H1 (cell line): Measurements from ENCODE around the gene ARL5C. TPM values are rescaled to one million over a fixed set of nuclear protein-coding genes. Genes with fewer than 3 reads are reported as not detected.

Experiments used
- CTCF ChIA-PET: fragments of 300-600 bp; sonication (Branson Sonifier 250); formaldehyde crosslinking; loops from one replicate; lab custom pipeline; 2021; ENCODE audit not compliant: partially characterized antibody; lab: Charles Lee
- POLR2A ChIA-PET: fragments of 300-600 bp; sonication (Branson Sonifier 250); formaldehyde crosslinking; loops from one replicate; lab custom pipeline; 2021; ENCODE audit warnings: inconsistent platforms; ENCODE audit not compliant: partially characterized antibody; lab: Charles Lee
- DNase-seq, 2 experiments: peaks; one replicate each; pipeline versions ENCODE4 v3.0.0 to v3.0.0-alpha.2; 2010 to 2022; ENCODE audit warnings: low spot score in 2 of 2, low read depth in 1 of 2, mixed read lengths in 1 of 2
- FAIRE-seq: peaks from 2 replicates; lab custom pipeline; 2011; peaks lifted over from hg19 to GRCh38; lab: Jason Lieb, UNC
- H2AFZ ChIP-seq: 2 replicates; pipeline ENCODE4 v1.8.1; 2012; ENCODE audit warnings: low read length, inconsistent platforms
- H2AK5ac ChIP-seq: 2 replicates; pipeline ENCODE4 v1.6.1; 2013; ENCODE audit warnings: low read depth, low read length
- H2BK120ac ChIP-seq: replicated peaks from 2 replicates; pipeline ENCODE3; 2013; ENCODE audit warnings: low read depth, low read length, inconsistent platforms
- H2BK12ac ChIP-seq: 2 replicates; pipeline ENCODE4 v1.6.1; 2013; ENCODE audit warnings: low read depth, low read length
- H2BK15ac ChIP-seq: 2 replicates; pipeline ENCODE4 v1.6.1; 2013; ENCODE audit warnings: low read length
- H2BK20ac ChIP-seq: 2 replicates; pipeline ENCODE4 v1.6.1; 2013; ENCODE audit warnings: low read length
- H2BK5ac ChIP-seq: 2 replicates; pipeline ENCODE4 v1.6.1; 2013; ENCODE audit warnings: low read depth, low read length
- H3K14ac ChIP-seq: 2 replicates; pipeline ENCODE4 v1.6.1; 2013; ENCODE audit warnings: inconsistent platforms; ENCODE audit not compliant: insufficient read length
- H3K18ac ChIP-seq: 2 replicates; pipeline ENCODE4 v1.6.1; 2013; ENCODE audit warnings: low read length; ENCODE audit errors: extremely low read depth
- H3K23ac ChIP-seq: 2 replicates; pipeline ENCODE4 v1.6.1; 2013; ENCODE audit warnings: inconsistent platforms; ENCODE audit not compliant: insufficient read length
- H3K23me2 ChIP-seq: 2 replicates; pipeline ENCODE4 v1.6.1; 2013; ENCODE audit warnings: low read depth, low read length
- H3K27ac ChIP-seq: 2 replicates; pipeline ENCODE4 v1.6.1; 2011; ENCODE audit warnings: low read depth, low read length, inconsistent platforms
- H3K27me3 ChIP-seq, 4 experiments: replicated peaks in 1 of 4; 1 replicate in 1 of 4; 2 replicates in 3 of 4; pipeline versions ENCODE4 v1.6.1 to v1.8.1; 2011 to 2013; ENCODE audit warnings: low read length in 3 of 4, mild to moderate bottlenecking in 3 of 4, inconsistent platforms in 2 of 4, mixed read lengths in 2 of 4, moderate library complexity in 1 of 4; ENCODE audit not compliant: control insufficient read depth in 3 of 4, insufficient read depth in 3 of 4; ENCODE audit errors: extremely low read depth in 1 of 4
- H3K36me3 ChIP-seq, 4 experiments: 2 replicates each; pipeline versions ENCODE4 v1.6.1 to v1.8.1; 2011 to 2013; ENCODE audit warnings: mild to moderate bottlenecking in 4 of 4, low read length in 3 of 4, moderate library complexity in 2 of 4, control low read depth in 1 of 4, inconsistent platforms in 1 of 4; ENCODE audit not compliant: insufficient read depth in 4 of 4, control insufficient read depth in 2 of 4
- H3K4ac ChIP-seq: replicated peaks from 2 replicates; pipeline ENCODE3; 2013; ENCODE audit warnings: low read length, low read depth, mixed read lengths, inconsistent platforms; ENCODE audit not compliant: insufficient read length
- H3K4me1 ChIP-seq, 4 experiments: replicated peaks in 1 of 4; 1 replicate in 1 of 4; 2 replicates in 3 of 4; pipeline versions ENCODE4 v1.6.1 to v1.8.1; 2011 to 2013; ENCODE audit warnings: low read length in 3 of 4, inconsistent platforms in 2 of 4, mixed read lengths in 1 of 4; ENCODE audit not compliant: insufficient read depth in 4 of 4, control insufficient read depth in 3 of 4
- H3K4me2 ChIP-seq, 2 experiments: 2 replicates each; pipeline versions ENCODE4 v1.6.1 to v1.8.1; 2011 to 2013; ENCODE audit warnings: low read depth in 2 of 2, low read length in 2 of 2, control low read depth in 1 of 2, inconsistent platforms in 1 of 2, mild to moderate bottlenecking in 1 of 2; ENCODE audit not compliant: insufficient read depth in 1 of 2
- H3K4me3 ChIP-seq, 4 experiments: fragments of 200-600, 300-600 bp in 1 of 4; sonication (generic), shearing (Covaris generic), sonication (Bioruptor Twin) in 1 of 4; 2 replicates each; pipeline versions ENCODE4 v1.5.1 to v1.8.1; 2011 to 2016; ENCODE audit warnings: low read length in 4 of 4, low read depth in 3 of 4, control low read depth in 2 of 4, inconsistent platforms in 2 of 4, mild to moderate bottlenecking in 2 of 4, mixed read lengths in 1 of 4, moderate library complexity in 1 of 4; ENCODE audit not compliant: insufficient read depth in 2 of 4; ENCODE audit errors: extremely low read depth in 1 of 4
- H3K56ac ChIP-seq: replicated peaks from 2 replicates; pipeline ENCODE3; 2013; ENCODE audit warnings: low read depth, mild to moderate bottlenecking, mixed read lengths, low read length, inconsistent platforms; ENCODE audit not compliant: insufficient read length
- H3K79me1 ChIP-seq: 2 replicates; pipeline ENCODE4 v1.6.1; 2013; ENCODE audit warnings: low read depth, low read length, control low read depth
- H3K79me2 ChIP-seq, 2 experiments: 2 replicates each; pipeline versions ENCODE4 v1.6.1 to v1.8.1; 2012 to 2013; ENCODE audit warnings: low read length in 2 of 2, mild to moderate bottlenecking in 2 of 2, inconsistent platforms in 1 of 2; ENCODE audit not compliant: insufficient read depth in 2 of 2, control insufficient read depth in 1 of 2
- H3K9ac ChIP-seq, 4 experiments: replicated peaks in 1 of 4; 1 replicate in 1 of 4; 2 replicates in 3 of 4; pipeline versions ENCODE4 v1.6.1 to v1.8.1; 2011 to 2013; ENCODE audit warnings: low read depth in 3 of 4, low read length in 3 of 4, control low read depth in 2 of 4, mild to moderate bottlenecking in 2 of 4, moderate library complexity in 2 of 4, inconsistent platforms in 1 of 4; ENCODE audit errors: extremely low read depth in 1 of 4
- H3K9me3 ChIP-seq, 2 experiments: 2 replicates each; pipeline versions ENCODE4 v1.6.1 to v1.8.1; 2012 to 2013; ENCODE audit warnings: mild to moderate bottlenecking in 2 of 2, moderate library complexity in 2 of 2, control low read depth in 1 of 2, inconsistent platforms in 1 of 2, low read depth in 1 of 2, low read length in 1 of 2, mixed read lengths in 1 of 2; ENCODE audit not compliant: insufficient read depth in 2 of 2
- H4K20me1 ChIP-seq, 2 experiments: replicated peaks in 1 of 2; 2 replicates each; pipeline versions ENCODE3 to v1.8.1; 2011 to 2013; ENCODE audit warnings: inconsistent platforms in 2 of 2, low read length in 2 of 2, mild to moderate bottlenecking in 1 of 2; ENCODE audit not compliant: insufficient read depth in 2 of 2, control insufficient read depth in 1 of 2
- H4K5ac ChIP-seq: 2 replicates; pipeline ENCODE4 v1.6.1; 2013; ENCODE audit warnings: low read length, low read depth, mixed read lengths, inconsistent platforms; ENCODE audit not compliant: insufficient read length
- H4K8ac ChIP-seq: 2 replicates; pipeline ENCODE4 v1.8.0; 2013; ENCODE audit warnings: mild to moderate bottlenecking, moderate library complexity, low read length, inconsistent platforms; ENCODE audit not compliant: insufficient read depth; ENCODE audit errors: extremely low read depth
- H4K91ac ChIP-seq: replicated peaks from 2 replicates; pipeline ENCODE3; 2013; ENCODE audit warnings: low read length, mixed read lengths, inconsistent platforms; ENCODE audit not compliant: insufficient read length
- ATF3 ChIP-seq: IDR thresholded peaks from 2 replicates; pipeline ENCODE4 v1.6.1; 2011; ENCODE audit warnings: low read depth, mild to moderate bottlenecking, low read length; ENCODE audit not compliant: insufficient read depth
- CEBPB ChIP-seq: IDR thresholded peaks from 2 replicates; pipeline ENCODE4 v1.6.1; 2012; ENCODE audit warnings: low read depth, low read length
- E2F6 ChIP-seq: IDR thresholded peaks from 2 replicates; pipeline ENCODE4 v1.6.1; 2012; ENCODE audit warnings: inconsistent platforms
- POLR2A ChIP-seq, 2 experiments: IDR thresholded peaks; 1 replicate in 1 of 2; 2 replicates in 1 of 2; pipeline ENCODE4 v1.6.1; 2011; ENCODE audit warnings: low read depth in 2 of 2, low read length in 2 of 2, mild to moderate bottlenecking in 2 of 2; ENCODE audit errors: control extremely low read depth in 1 of 2
- SIRT6 ChIP-seq: IDR thresholded peaks from one replicate; pipeline ENCODE4 v1.7.1; 2012; ENCODE audit warnings: low read length, inconsistent platforms
- TAF1 ChIP-seq: IDR thresholded peaks from 2 replicates; pipeline ENCODE4 v1.6.1; 2011; ENCODE audit warnings: mild to moderate bottlenecking, low read depth, low read length
- WGBS, 2 experiments: shearing (Covaris generic) in 1 of 2; methylation state at CpG; one replicate each; pipeline versions ENCODE4 v1.1.6 to v1.1.7; 2013 to 2015; ENCODE audit warnings: low lambda C conversion rate in 2 of 2, mixed read lengths in 2 of 2, inconsistent platforms in 1 of 2, low coverage in 1 of 2, missing lambda C conversion rate in 1 of 2; ENCODE audit not compliant: insufficient replicate concordance in 2 of 2, insufficient coverage in 1 of 2, insufficient read length in 1 of 2; ENCODE audit errors: extremely low coverage in 1 of 2, missing lambda C conversion rate in 1 of 2; 5-methylcytosine and 5-hydroxymethylcytosine counted together
- polyA plus RNA-seq, 7 experiments: library from polyadenylated mRNA; depleted of rRNA in 3 of 7; stranded (reverse) in 5 of 7; unstranded in 2 of 7; fragments of >200 nt in 5 of 7; fragments of 200-250 nt in 2 of 7; gene quantifications; 1 replicate in 5 of 7; 2 replicates in 1 of 7; 4 replicates in 1 of 7; pipeline versions ENCODE4 v1.2.1 to v1.2.3, GENCODE V29; 2011 to 2013; ENCODE audit warnings: missing spikeins in 2 of 7, mixed read lengths in 2 of 7
- total RNA-seq: library from RNA; stranded (reverse); fragmentation: NEBNext Ultra II Directional; extraction: Animal tissue kit (Norgen Biotek cat#: 25700); gene quantifications from 2 replicates; pipeline ENCODE4 v1.2.1, GENCODE V29; 2021

ARL5C gene
- total and polyA plus RNA-seq, 2 of the 8 experiments (the other 6 are each of a cell fraction or from before 2014, with no cell fraction given) = not detected

- Histone ChIP-seq H2BK20ac (no peak overlapping the region), H2BK12ac (0 out of 2 replicates have a peak overlapping the region, but pooled peaks have one; percentile 13), H3K23me2 (no peaks in the 10 kb centered on the region), H4K20me1 (no peaks in the 10 kb centered on the region), H3K79me2 (no peaks in the 10 kb centered on the region), H3K23ac (no peak overlapping the region), H3K27ac (no peak overlapping the region), H3K56ac (no peak overlapping the region), H3K4ac (no peak overlapping the region), H3K9ac (no peak overlapping the region), H4K91ac (no peak overlapping the region), H2AFZ (no peak overlapping the region), H3K36me3 (no peaks in the 10 kb centered on the region), H2BK120ac (no peak overlapping the region), H3K14ac (no peak overlapping the region), H3K18ac (no peak overlapping the region), H2AK5ac (no peak overlapping the region), H4K5ac (no peak overlapping the region), H2BK15ac (no peak overlapping the region), H3K27me3 (no peaks in the 10 kb centered on the region), H3K4me1 (0 out of 7 replicates have a peak, but pooled peaks cover 0 to 4% (median 0%) of the 10 kb centered on the region in 4 experiments), H2BK5ac (no peak overlapping the region), H4K8ac (no peak overlapping the region), H3K79me1 (no peaks in the 10 kb centered on the region), H3K4me3 (no peak overlapping the region), H3K4me2 (no peak overlapping the region), H3K9me3 (no peaks in the 10 kb centered on the region)
- ChIA-PET CTCF (interaction anchor here (0.6 to 3.7 kb wide), 7 partner anchors 9 to 226 kb away, joined by 3 to 23 read pairs (median 7); partner anchors contain the start of gene ARL5C), POLR2A (interaction anchor here (0.9 kb wide), 1 partner anchor 26 kb away, joined by 3 read pairs; no protein-coding TSS in a partner anchor)
- FAIRE-seq (no peak), DNase-seq (no peak)
- TF ChIP-seq POLR2A (IDR thresholded peaks at IDR 0.05; ENCODE audit: control extremely low read depth in 1 of 2, low read depth in 2 of 2, low read length in 2 of 2) = no peak
- TF ChIP-seq SIRT6 = no peak
- no peak for TF ChIP-seq TAF1
- TF ChIP-seq E2F6 = no peak
- TF ChIP-seq ATF3 = no peak
- no peak for TF ChIP-seq CEBPB
- 86% methylated on average over 9 of the region's 9 CpGs; no CpG with 5 or more reads in 1 of the 2 experiments for WGBS, 2 experiments
These were observed 21.5 kb downstream of the ARL5C start for GRCh38 chr17:39144416-39144840.
